Smooth muscle cell (in vitro differentiated cells): Measurements from ENCODE around the gene SERPINE3. TPM values are rescaled to one million over a fixed set of nuclear protein-coding genes. Genes with fewer than 3 reads are reported as not detected.

ENCODE experiments used
- DNase-seq: peaks from one replicate; lab custom pipeline; 2025; ENCODE audit not compliant: unreplicated experiment; lab: John Stamatoyannopoulos, UW
- H2AFZ ChIP-seq: fragments of 200-600 bp; sonication (generic); 2 replicates; pipeline ENCODE4 v1.6.0; 2016; ENCODE audit warnings: antibody characterized with exemption, low read depth, mild to moderate bottlenecking
- H3F3A ChIP-seq: fragments of 200-600 bp; sonication (generic); 2 replicates; pipeline ENCODE4 v1.6.0; 2017; ENCODE audit warnings: antibody characterized with exemption, low read depth
- H3K27ac ChIP-seq: fragments of 200-600 bp; sonication (generic); 2 replicates; pipeline ENCODE4 v1.5.1; 2016; ENCODE audit warnings: low read depth, mild to moderate bottlenecking
- H3K27me3 ChIP-seq: fragments of 200-600 bp; sonication (generic); 2 replicates; pipeline ENCODE4 v1.6.1; 2016; ENCODE audit warnings: low read depth, mild to moderate bottlenecking
- H3K36me3 ChIP-seq: fragments of 200-600 bp; sonication (generic); 2 replicates; pipeline ENCODE4 v1.5.1; 2016; ENCODE audit warnings: low read depth
- H3K4me1 ChIP-seq: fragments of 200-600 bp; sonication (generic); 2 replicates; pipeline ENCODE4 v1.5.1; 2016; ENCODE audit warnings: low read depth
- H3K4me2 ChIP-seq: fragments of 200-600 bp; sonication (generic); 2 replicates; pipeline ENCODE4 v1.6.0; 2016; ENCODE audit warnings: mild to moderate bottlenecking
- H3K4me3 ChIP-seq: fragments of 200-600 bp; sonication (generic); 2 replicates; pipeline ENCODE4 v1.5.1; 2016; ENCODE audit warnings: mild to moderate bottlenecking
- H3K79me2 ChIP-seq: fragments of 200-600 bp; sonication (generic); 2 replicates; pipeline ENCODE4 v1.6.0; 2016; ENCODE audit warnings: low read depth, mild to moderate bottlenecking
- H3K9ac ChIP-seq: fragments of 200-600 bp; sonication (generic); 2 replicates; pipeline ENCODE4 v1.6.0; 2016; ENCODE audit warnings: low read depth
- H3K9me3 ChIP-seq: fragments of 200-600 bp; sonication (generic); replicated peaks from 2 replicates; pipeline ENCODE4 v1.5.1; 2016; ENCODE audit warnings: low read depth
- H4K20me1 ChIP-seq: fragments of 200-600 bp; sonication (generic); 2 replicates; pipeline ENCODE4 v1.6.0; 2016; ENCODE audit warnings: low read depth
- WGBS: methylation state at CpG from one replicate; pipeline ENCODE4 v1.1.7; 2016; ENCODE audit warnings: low lambda C conversion rate; 5-methylcytosine and 5-hydroxymethylcytosine counted together
- polyA plus RNA-seq: library from polyadenylated mRNA; unstranded; fragments of >200 nt; fragmentation: Nextera tagmentation; extraction: Ambion mirVana; gene quantifications from 2 replicates; pipeline ENCODE4 v1.2.1, GENCODE V29; 2016
- total RNA-seq: library from RNA; depleted of rRNA; stranded (reverse); fragments of >200 nt; gene quantifications from 2 replicates; pipeline ENCODE4 v1.2.3, GENCODE V29; 2014
- TF ChIP-seq, protein P1 (sequence below): fragments of 200-600 bp; sonication (generic); IDR thresholded peaks from 2 replicates; pipeline ENCODE4 v1.5.1; 2017; ENCODE audit warnings: borderline replicate concordance, mild to moderate bottlenecking, antibody characterized with exemption; ENCODE audit not compliant: insufficient read depth, poor library complexity, severe bottlenecking

Gene SERPINE3
- total and polyA plus RNA-seq, 2 experiments from 2014 or later: not detected

DNA sequence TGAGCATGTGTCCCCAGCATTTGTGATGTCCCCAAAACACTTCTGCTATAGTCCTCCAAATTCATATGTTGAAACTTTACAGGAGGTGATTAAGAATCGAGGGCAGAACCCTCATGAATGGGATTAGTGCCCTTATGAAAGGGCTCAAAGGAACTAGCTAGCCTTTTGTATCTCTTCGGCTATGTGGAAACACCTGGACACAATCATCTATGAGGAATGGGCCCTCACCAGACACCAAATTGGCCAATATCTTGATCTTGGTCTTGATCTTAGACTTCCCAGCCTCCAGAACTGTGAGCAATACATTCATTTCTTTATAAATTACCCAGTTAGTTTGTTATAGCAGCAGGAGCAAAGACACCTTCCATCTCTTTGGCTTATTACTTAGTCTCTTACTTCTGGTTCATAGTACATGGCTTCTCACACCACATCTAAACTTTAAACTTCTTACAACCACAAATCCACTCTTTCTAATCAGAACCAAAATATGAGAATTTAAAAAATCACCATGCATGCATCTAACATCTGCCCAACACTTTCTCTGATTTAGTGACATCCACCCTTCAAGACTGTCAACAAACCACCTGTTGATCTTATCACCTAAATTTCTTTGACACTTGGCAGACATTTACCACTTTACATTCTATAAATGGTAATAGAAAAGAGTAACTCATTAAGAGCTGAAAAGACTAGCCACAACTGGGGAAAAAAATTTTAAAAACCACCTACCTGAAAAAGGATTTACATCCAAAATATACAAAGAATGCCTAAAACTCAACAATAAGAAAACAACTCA is 6.7 kb upstream of the SERPINE3 start:
- H3K27ac ChIP-seq: no peak overlapping the region
- TF ChIP-seq, protein P1, sequence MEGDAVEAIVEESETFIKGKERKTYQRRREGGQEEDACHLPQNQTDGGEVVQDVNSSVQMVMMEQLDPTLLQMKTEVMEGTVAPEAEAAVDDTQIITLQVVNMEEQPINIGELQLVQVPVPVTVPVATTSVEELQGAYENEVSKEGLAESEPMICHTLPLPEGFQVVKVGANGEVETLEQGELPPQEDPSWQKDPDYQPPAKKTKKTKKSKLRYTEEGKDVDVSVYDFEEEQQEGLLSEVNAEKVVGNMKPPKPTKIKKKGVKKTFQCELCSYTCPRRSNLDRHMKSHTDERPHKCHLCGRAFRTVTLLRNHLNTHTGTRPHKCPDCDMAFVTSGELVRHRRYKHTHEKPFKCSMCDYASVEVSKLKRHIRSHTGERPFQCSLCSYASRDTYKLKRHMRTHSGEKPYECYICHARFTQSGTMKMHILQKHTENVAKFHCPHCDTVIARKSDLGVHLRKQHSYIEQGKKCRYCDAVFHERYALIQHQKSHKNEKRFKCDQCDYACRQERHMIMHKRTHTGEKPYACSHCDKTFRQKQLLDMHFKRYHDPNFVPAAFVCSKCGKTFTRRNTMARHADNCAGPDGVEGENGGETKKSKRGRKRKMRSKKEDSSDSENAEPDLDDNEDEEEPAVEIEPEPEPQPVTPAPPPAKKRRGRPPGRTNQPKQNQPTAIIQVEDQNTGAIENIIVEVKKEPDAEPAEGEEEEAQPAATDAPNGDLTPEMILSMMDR: no peak
- H3K27me3 ChIP-seq: no peaks in the 10 kb centered on the region
- H3K79me2 ChIP-seq: no peaks in the 10 kb centered on the region
- H3K9ac ChIP-seq: no peak overlapping the region
- H3K4me2 ChIP-seq: no peak overlapping the region
- H3K9me3 ChIP-seq: no peaks in the 10 kb centered on the region
- no peaks in the 10 kb centered on the region for H3K36me3 ChIP-seq
- no peaks in the 10 kb centered on the region for H4K20me1 ChIP-seq
- H2AFZ ChIP-seq: no peak overlapping the region
- no peaks in the 10 kb centered on the region for H3F3A ChIP-seq
- no peak for DNase-seq
- H3K4me1 ChIP-seq: peaks cover 8% of the 10 kb centered on the region
- no peak overlapping the region for H3K4me3 ChIP-seq
- 84% methylated on average over 2 of the region's 2 CpGs for WGBS

DNA sequence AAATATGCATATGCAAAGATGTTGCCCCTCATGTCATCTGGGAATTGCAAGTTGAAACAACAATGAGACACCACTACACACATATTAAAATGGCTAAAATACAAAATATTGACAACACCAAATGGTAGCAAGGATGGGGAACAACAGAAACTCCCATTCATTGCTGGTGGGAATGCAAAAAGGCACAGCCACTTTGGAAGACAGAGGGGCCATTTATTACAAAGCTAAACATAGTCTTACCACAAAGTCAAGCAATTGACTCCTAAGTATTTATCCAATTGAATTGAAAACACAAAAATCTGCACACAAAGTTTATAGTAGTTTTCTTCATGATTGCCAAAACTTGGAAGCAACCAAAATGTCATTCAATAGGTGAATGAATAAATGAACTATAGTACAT is 6.1 kb upstream of the SERPINE3 start:
- H3K27me3 ChIP-seq: no peaks in the 10 kb centered on the region
- no peaks in the 10 kb centered on the region for H4K20me1 ChIP-seq
- no peak for DNase-seq
- H3K4me1 ChIP-seq: peaks cover 4% of the 10 kb centered on the region
- no peaks in the 10 kb centered on the region for H3K9me3 ChIP-seq
- H3K36me3 ChIP-seq: no peaks in the 10 kb centered on the region
- no peak overlapping the region for H2AFZ ChIP-seq
- H3K79me2 ChIP-seq: no peaks in the 10 kb centered on the region
- H3K9ac ChIP-seq: no peak overlapping the region
- H3F3A ChIP-seq: no peaks in the 10 kb centered on the region
- no peak overlapping the region for H3K4me3 ChIP-seq
- no peak overlapping the region for H3K4me2 ChIP-seq
- H3K27ac ChIP-seq: no peak overlapping the region
- TF ChIP-seq, protein P1: no peak

DNA sequence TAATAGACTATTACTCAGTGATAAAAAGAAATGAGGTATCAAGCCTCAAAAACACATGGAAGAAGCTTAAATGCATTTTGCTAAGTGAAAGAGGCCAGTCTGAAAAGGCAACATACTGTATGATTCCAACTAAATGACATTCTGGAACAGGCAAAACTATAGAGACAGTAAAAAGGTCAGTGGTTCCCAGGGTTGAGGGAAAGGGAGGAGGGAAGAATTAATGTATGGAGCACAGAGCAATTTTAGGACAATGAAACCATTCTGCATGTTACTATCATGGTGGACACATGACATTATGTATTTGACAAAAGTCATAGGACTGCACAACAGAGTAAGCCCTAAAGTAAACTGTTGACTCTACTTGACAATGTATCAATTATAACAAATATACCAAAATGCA is 5.7 kb upstream of the SERPINE3 start:
- Histone ChIP-seq H3K4me2 (no peak overlapping the region), H3K27me3 (no peaks in the 10 kb centered on the region), H3K9ac (no peak overlapping the region), H3K4me1 (peaks cover 1% of the 10 kb centered on the region), H2AFZ (no peak overlapping the region), H3K27ac (no peak overlapping the region), H3K79me2 (no peaks in the 10 kb centered on the region), H4K20me1 (no peaks in the 10 kb centered on the region), H3F3A (no peaks in the 10 kb centered on the region), H3K9me3 (no peaks in the 10 kb centered on the region), H3K36me3 (no peaks in the 10 kb centered on the region), H3K4me3 (no peak overlapping the region)
- no peak for DNase-seq
- TF ChIP-seq, protein P1: no peak

DNA sequence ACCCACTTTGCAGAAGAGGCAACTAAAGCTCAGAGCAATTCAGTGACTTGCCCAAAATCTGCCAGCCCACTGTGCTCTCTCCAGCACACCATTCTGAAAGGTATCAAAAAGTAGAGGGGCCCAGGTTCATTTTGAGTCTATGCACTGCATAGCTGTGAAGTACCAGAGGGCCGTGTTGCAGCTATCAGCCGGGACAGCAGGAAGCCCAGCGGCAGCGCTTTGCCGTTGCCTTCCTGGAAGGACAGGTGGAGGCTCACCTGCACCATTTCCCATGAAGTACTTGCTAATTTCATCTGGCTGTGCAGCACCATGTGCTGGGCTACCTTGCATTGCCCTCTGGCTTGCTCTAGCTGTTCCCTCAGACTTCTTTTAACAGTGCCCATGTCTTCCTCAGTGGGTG is 2.7 kb upstream of the SERPINE3 start:
- no peak for DNase-seq
- Histone ChIP-seq H3K36me3 (no peaks in the 10 kb centered on the region), H3K4me2 (no peak overlapping the region), H3K4me3 (no peak overlapping the region), H2AFZ (no peak overlapping the region), H3K27me3 (no peaks in the 10 kb centered on the region), H3K27ac (no peak overlapping the region), H3K4me1 (no peaks in the 10 kb centered on the region), H3K79me2 (no peaks in the 10 kb centered on the region), H3K9me3 (no peaks in the 10 kb centered on the region), H3F3A (no peaks in the 10 kb centered on the region), H4K20me1 (no peaks in the 10 kb centered on the region), H3K9ac (no peak overlapping the region)
- 93% methylated on average over 5 of the region's 5 CpGs for WGBS
- TF ChIP-seq, protein P1: no peak
